HCT116 (cell line): Measurements from ENCODE around the gene PLA2G4C. TPM values are rescaled to one million over a fixed set of nuclear protein-coding genes. Genes with fewer than 3 reads are reported as not detected.

Experiments used
- ATAC-seq: fragments of 200-7000 bp; cut with Tn5 transposase; 2 replicates; pipeline ENCODE4 v1.9.1; 2020; ENCODE audit warnings: mild to moderate bottlenecking, moderate library complexity
- BruUV-seq: library from RNA; stranded (reverse); fragments of 400-500 nt; replicated peaks from 2 replicates; lab custom pipeline; 2021; lab: Mats Ljungman, UMichigan
- CTCF ChIA-PET: fragments of 300-600 bp; sonication (Branson Sonifier 250); formaldehyde crosslinking; loops from one replicate; lab custom pipeline; 2021; ENCODE audit warnings: antibody characterized with exemption; lab: Charles Lee
- POLR2A ChIA-PET: fragments of 300-600, 350-600 bp; sonication (Branson Sonifier 250); formaldehyde crosslinking; loops from one replicate; lab custom pipeline; 2021; ENCODE audit warnings: antibody characterized with exemption; lab: Charles Lee
- RAD21 ChIA-PET, 2 experiments: fragments of 300-600 bp; sonication (Branson Sonifier 250); formaldehyde crosslinking; loops; one replicate each; lab custom pipeline; 2023; ENCODE audit warnings: low total read pairs in 2 of 2; ENCODE audit not compliant: uncharacterized antibody in 2 of 2, unreplicated experiment in 2 of 2, low non-redundant PET in 1 of 2; lab: Charles Lee
- DNase-seq: peaks from one replicate; pipeline ENCODE4 v3.0.0-alpha.2; 2010; ENCODE audit warnings: low read depth, low spot score
- H2AFZ ChIP-seq: fragments of 200-600 bp; shearing (Covaris generic), sonication (generic); 2 replicates; pipeline ENCODE4 v1.6.1; 2017; ENCODE audit warnings: low read depth, mixed run types, mixed read lengths, antibody characterized with exemption, low read length; ENCODE audit not compliant: poor library complexity, severe bottlenecking
- H3K27ac ChIP-seq: 2 replicates; pipeline ENCODE4 v1.5.1; 2012; ENCODE audit warnings: low read depth, low read length
- H3K27me3 ChIP-seq: fragments of 200-600 bp; sonication (generic); 2 replicates; pipeline ENCODE4 v1.6.1; 2016; ENCODE audit warnings: mixed run types, low read length, mixed read lengths; ENCODE audit not compliant: insufficient read depth
- H3K36me3 ChIP-seq, 2 experiments: fragments of 200-500 bp in 1 of 2; fragments of 200-600 bp in 1 of 2; sonication (Bioruptor generic) in 1 of 2; sonication (generic) in 1 of 2; 2 replicates each; pipeline versions ENCODE4 v1.5.1 to v1.6.1; 2014 to 2016; ENCODE audit warnings: low read length in 2 of 2, inconsistent platforms in 1 of 2, mixed read lengths in 1 of 2, mixed run types in 1 of 2; ENCODE audit not compliant: insufficient read depth in 2 of 2, control insufficient read depth in 1 of 2
- H3K4me1 ChIP-seq, 2 experiments: fragments of 200-600 bp in 1 of 2; sonication (generic) in 1 of 2; 2 replicates each; pipeline versions ENCODE4 v1.5.1 to v1.6.1; 2012 to 2017; ENCODE audit warnings: low read length in 2 of 2, inconsistent platforms in 1 of 2, mild to moderate bottlenecking in 1 of 2, mixed read lengths in 1 of 2, mixed run types in 1 of 2, moderate library complexity in 1 of 2; ENCODE audit not compliant: insufficient read depth in 2 of 2, control insufficient read depth in 1 of 2
- H3K4me2 ChIP-seq: fragments of 200-600 bp; sonication (generic); 2 replicates; pipeline ENCODE4 v1.6.1; 2017; ENCODE audit warnings: mixed run types, low read length, mixed read lengths
- H3K4me3 ChIP-seq, 2 experiments: fragments of 200-600 bp in 1 of 2; sonication (generic) in 1 of 2; replicated peaks in 1 of 2; 2 replicates each; pipeline ENCODE4 v1.5.1; 2011 to 2016; ENCODE audit warnings: low read length in 2 of 2, control low read depth in 1 of 2, low read depth in 1 of 2, mild to moderate bottlenecking in 1 of 2, mixed read lengths in 1 of 2, mixed run types in 1 of 2
- H3K79me2 ChIP-seq: fragments of 200-600 bp; sonication (generic); 2 replicates; pipeline ENCODE4 v1.6.1; 2017; ENCODE audit warnings: mild to moderate bottlenecking, mixed run types, low read length, moderate library complexity, mixed read lengths; ENCODE audit not compliant: insufficient read depth
- H3K9ac ChIP-seq: fragments of 200-600 bp; sonication (generic); 2 replicates; pipeline ENCODE4 v1.6.1; 2016; ENCODE audit warnings: low read length, mixed read lengths
- H3K9me2 ChIP-seq: fragments of 200-600 bp; sonication (generic), shearing (Covaris generic); 2 replicates; pipeline ENCODE4 v1.6.1; 2017; ENCODE audit warnings: mixed run types, mild to moderate bottlenecking, moderate library complexity; ENCODE audit not compliant: insufficient read depth
- H3K9me3 ChIP-seq, 2 experiments: fragments of 200-500 bp in 1 of 2; fragments of 200-600 bp in 1 of 2; sonication (Bioruptor generic) in 1 of 2; sonication (generic) in 1 of 2; 2 replicates each; pipeline ENCODE4 v1.6.1; 2014 to 2017; ENCODE audit warnings: low read length in 2 of 2, mixed read lengths in 2 of 2, inconsistent platforms in 1 of 2, low read depth in 1 of 2, mild to moderate bottlenecking in 1 of 2, mixed run types in 1 of 2, moderate library complexity in 1 of 2; ENCODE audit not compliant: control insufficient read depth in 1 of 2, insufficient read depth in 1 of 2
- H4K20me1 ChIP-seq: fragments of 200-600 bp; sonication (generic), shearing (Covaris generic); 2 replicates; pipeline ENCODE4 v1.6.1; 2017; ENCODE audit warnings: mixed run types, mild to moderate bottlenecking, moderate library complexity; ENCODE audit not compliant: insufficient read depth
- CBX3 ChIP-seq: IDR thresholded peaks from 2 replicates; pipeline ENCODE4 v1.6.1; 2012; ENCODE audit warnings: low read depth
- CEBPB ChIP-seq: IDR thresholded peaks from 2 replicates; pipeline ENCODE4 v1.6.1; 2012; ENCODE audit warnings: low read depth
- EZH2 ChIP-seq: fragments of 200-600 bp; sonication (generic); IDR thresholded peaks from 2 replicates; pipeline ENCODE4 v1.6.1; 2017; ENCODE audit warnings: antibody characterized with exemption, mixed run types
- FOSL1 ChIP-seq: IDR thresholded peaks from 2 replicates; pipeline ENCODE4 v1.6.1; 2012; ENCODE audit warnings: low read depth
- JUND ChIP-seq: IDR thresholded peaks from 2 replicates; pipeline ENCODE4 v1.6.1; 2012
- SIN3A ChIP-seq: IDR thresholded peaks from 2 replicates; pipeline ENCODE4 v1.6.1; 2012; ENCODE audit warnings: low read depth
- TCF7L2 ChIP-seq: IDR thresholded peaks from 2 replicates; pipeline ENCODE4 v1.7.0; 2011; ENCODE audit warnings: borderline replicate concordance, inconsistent platforms; ENCODE audit not compliant: insufficient read depth, insufficient read length; ENCODE audit errors: extremely low read depth
- YY1 ChIP-seq: IDR thresholded peaks from 2 replicates; pipeline ENCODE4 v1.6.1; 2011; ENCODE audit warnings: low read length, low read depth, moderate library complexity, mild to moderate bottlenecking; ENCODE audit not compliant: insufficient replicate concordance; ENCODE audit errors: extremely low read depth
- ZFX ChIP-seq: fragments of 450-650 bp; IDR thresholded peaks from 2 replicates; pipeline ENCODE4 v1.6.1; 2017
- intact Hi-C: fragments of 100-400 bp; cut with micrococcal nuclease; formaldehyde crosslinking; loops from 2 replicates; pipeline ENCODE4 v1.10.0; 2022
- total RNA-seq: library from RNA; stranded (reverse); gene quantifications from one replicate; pipeline ENCODE4 v1.2.1, GENCODE V29; 2021; ENCODE audit not compliant: unreplicated experiment
- TF ChIP-seq, protein P1 (sequence below), 3 experiments: fragments of 200-600 bp in 1 of 3; sonication (generic) in 1 of 3; IDR thresholded peaks in 2 of 3; conservative IDR thresholded peaks in 1 of 3; 2 replicates each; pipeline ENCODE4 v1.5.1; 2012 to 2017; ENCODE audit warnings: low read depth in 2 of 3, low read length in 2 of 3, antibody characterized with exemption in 1 of 3, borderline replicate concordance in 1 of 3, control low read depth in 1 of 3, mild to moderate bottlenecking in 1 of 3, mixed read lengths in 1 of 3, mixed run types in 1 of 3, moderate library complexity in 1 of 3; ENCODE audit not compliant: insufficient read depth in 1 of 3
- TF ChIP-seq, protein P2 (sequence below): IDR thresholded peaks from 2 replicates; pipeline ENCODE4 v1.6.1; 2012
- TF ChIP-seq, protein P3 (sequence below): IDR thresholded peaks from 2 replicates; pipeline ENCODE4 v1.6.1; 2012; ENCODE audit warnings: low read depth

The PLA2G4C gene
- total RNA-seq, 1 experiment from 2014 or later, result 1.7 TPM

DNA sequence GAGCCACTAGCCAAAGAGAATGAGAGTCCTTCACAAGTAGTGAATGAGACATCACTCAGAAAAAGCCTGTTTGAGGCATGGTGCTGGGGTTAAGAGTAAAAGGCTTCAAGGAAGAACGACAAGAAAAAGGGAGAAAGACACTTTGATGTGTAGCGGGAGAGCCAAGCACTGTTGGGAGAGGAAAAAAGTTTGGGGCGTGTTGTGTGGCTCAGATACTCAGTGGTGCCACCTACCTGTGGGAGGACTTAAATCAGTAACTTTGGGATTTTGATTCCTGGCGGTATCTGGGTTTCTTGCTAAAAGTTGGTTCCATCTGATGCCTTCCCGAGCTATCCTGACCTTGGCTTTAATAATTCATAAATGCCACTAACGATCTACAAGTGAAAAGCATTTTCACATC, 103.9 kb downstream of the PLA2G4C start:
- POLR2A ChIA-PET, result no interaction called here
- Histone ChIP-seq H3K4me3 (no peak overlapping the region), H2AFZ (peak overlapping the region; percentile 92), H3K27me3 (no peaks in the 10 kb centered on the region), H3K27ac (no peak overlapping the region), H4K20me1 (no peaks in the 10 kb centered on the region), H3K9ac (no peak overlapping the region), H3K4me1 (peaks cover 0 to 5% of the 10 kb centered on the region in 2 experiments; a peak in 1 of 4 replicates), H3K4me2 (peak overlapping the region; percentile 26; the same call in 1 of the 2 replicates), H3K9me2 (no peaks in the 10 kb centered on the region), H3K36me3 (no peaks in the 10 kb centered on the region), H3K79me2 (no peaks in the 10 kb centered on the region), H3K9me3 (no peaks in the 10 kb centered on the region; a peak in 1 of 4 replicates)
- DNase-seq, result peak; percentile 32
- CTCF ChIA-PET, result no interaction called here
- no TSS peak for BruUV-seq
- intact Hi-C loops, result no loop called here
- TF ChIP-seq, protein P1, sequence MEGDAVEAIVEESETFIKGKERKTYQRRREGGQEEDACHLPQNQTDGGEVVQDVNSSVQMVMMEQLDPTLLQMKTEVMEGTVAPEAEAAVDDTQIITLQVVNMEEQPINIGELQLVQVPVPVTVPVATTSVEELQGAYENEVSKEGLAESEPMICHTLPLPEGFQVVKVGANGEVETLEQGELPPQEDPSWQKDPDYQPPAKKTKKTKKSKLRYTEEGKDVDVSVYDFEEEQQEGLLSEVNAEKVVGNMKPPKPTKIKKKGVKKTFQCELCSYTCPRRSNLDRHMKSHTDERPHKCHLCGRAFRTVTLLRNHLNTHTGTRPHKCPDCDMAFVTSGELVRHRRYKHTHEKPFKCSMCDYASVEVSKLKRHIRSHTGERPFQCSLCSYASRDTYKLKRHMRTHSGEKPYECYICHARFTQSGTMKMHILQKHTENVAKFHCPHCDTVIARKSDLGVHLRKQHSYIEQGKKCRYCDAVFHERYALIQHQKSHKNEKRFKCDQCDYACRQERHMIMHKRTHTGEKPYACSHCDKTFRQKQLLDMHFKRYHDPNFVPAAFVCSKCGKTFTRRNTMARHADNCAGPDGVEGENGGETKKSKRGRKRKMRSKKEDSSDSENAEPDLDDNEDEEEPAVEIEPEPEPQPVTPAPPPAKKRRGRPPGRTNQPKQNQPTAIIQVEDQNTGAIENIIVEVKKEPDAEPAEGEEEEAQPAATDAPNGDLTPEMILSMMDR (IDR thresholded peaks at IDR 0.05 in 2 of 3, conservative IDR thresholded peaks at IDR 0.05 in 1 of 3; ENCODE audit: borderline replicate concordance in 1 of 3, insufficient read depth in 1 of 3, low read depth in 2 of 3, low read length in 2 of 3), result peak in 2 of 3 experiments; percentile 50 to 60; a peak in 4 of 6 replicates
- no peak for TF ChIP-seq FOSL1
- RAD21 ChIA-PET, result no interaction called here
- ATAC-seq, result peak; percentile 52

DNA sequence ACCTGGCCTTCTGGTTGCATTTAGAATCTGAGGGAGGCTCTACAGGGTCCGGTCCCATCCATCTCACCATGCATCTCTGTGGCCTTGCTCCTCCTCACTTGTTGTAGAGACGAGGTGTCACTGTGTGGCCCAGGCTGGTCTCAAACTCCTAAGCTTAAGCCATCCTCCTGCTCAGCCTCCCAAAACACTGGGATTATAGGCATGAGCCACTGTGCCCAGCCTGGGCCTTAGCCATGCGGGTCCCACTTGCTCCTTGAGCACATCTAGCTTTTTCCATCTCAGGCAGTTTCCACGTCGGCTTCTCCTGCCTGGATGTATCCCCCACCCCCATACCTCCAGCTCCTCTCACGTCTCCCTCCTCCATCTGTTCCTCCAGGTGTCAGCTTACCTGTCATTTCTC, 106.4 kb downstream of the PLA2G4C start:
- ATAC-seq (no peak), DNase-seq (no peak)
- ChIA-PET POLR2A (no interaction called here), RAD21 (no interaction called here), CTCF (no interaction called here)
- no peak overlapping the region for H3K4me2 ChIP-seq
- H3K4me1 ChIP-seq, result no peaks in the 10 kb centered on the region
- H3K27ac ChIP-seq, result no peak overlapping the region
- BruUV-seq, result no TSS peak
- H3K9me3 ChIP-seq, result no peaks in the 10 kb centered on the region
- H2AFZ ChIP-seq, result no peak overlapping the region
- no peaks in the 10 kb centered on the region for H4K20me1 ChIP-seq
- no peaks in the 10 kb centered on the region for H3K27me3 ChIP-seq
- no peaks in the 10 kb centered on the region for H3K79me2 ChIP-seq
- no peaks in the 10 kb centered on the region for H3K36me3 ChIP-seq
- intact Hi-C loops, result no loop called here
- H3K9ac ChIP-seq, result no peak overlapping the region
- H3K4me3 ChIP-seq, result no peak overlapping the region
- no peaks in the 10 kb centered on the region for H3K9me2 ChIP-seq
- TF ChIP-seq CEBPB (no peak), JUND (no peak), ZFX (no peak), SIN3A (no peak), CBX3 (no peak), EZH2 (no peak), YY1 (no peak), TCF7L2 (no peak)
- TF ChIP-seq, protein P2, sequence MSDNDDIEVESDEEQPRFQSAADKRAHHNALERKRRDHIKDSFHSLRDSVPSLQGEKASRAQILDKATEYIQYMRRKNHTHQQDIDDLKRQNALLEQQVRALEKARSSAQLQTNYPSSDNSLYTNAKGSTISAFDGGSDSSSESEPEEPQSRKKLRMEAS, result no peak
- TF ChIP-seq, protein P1 (IDR thresholded peaks at IDR 0.05 in 2 of 3, conservative IDR thresholded peaks at IDR 0.05 in 1 of 3; ENCODE audit: borderline replicate concordance in 1 of 3, insufficient read depth in 1 of 3, low read depth in 2 of 3, low read length in 2 of 3), result no peak
- TF ChIP-seq, protein P3, sequence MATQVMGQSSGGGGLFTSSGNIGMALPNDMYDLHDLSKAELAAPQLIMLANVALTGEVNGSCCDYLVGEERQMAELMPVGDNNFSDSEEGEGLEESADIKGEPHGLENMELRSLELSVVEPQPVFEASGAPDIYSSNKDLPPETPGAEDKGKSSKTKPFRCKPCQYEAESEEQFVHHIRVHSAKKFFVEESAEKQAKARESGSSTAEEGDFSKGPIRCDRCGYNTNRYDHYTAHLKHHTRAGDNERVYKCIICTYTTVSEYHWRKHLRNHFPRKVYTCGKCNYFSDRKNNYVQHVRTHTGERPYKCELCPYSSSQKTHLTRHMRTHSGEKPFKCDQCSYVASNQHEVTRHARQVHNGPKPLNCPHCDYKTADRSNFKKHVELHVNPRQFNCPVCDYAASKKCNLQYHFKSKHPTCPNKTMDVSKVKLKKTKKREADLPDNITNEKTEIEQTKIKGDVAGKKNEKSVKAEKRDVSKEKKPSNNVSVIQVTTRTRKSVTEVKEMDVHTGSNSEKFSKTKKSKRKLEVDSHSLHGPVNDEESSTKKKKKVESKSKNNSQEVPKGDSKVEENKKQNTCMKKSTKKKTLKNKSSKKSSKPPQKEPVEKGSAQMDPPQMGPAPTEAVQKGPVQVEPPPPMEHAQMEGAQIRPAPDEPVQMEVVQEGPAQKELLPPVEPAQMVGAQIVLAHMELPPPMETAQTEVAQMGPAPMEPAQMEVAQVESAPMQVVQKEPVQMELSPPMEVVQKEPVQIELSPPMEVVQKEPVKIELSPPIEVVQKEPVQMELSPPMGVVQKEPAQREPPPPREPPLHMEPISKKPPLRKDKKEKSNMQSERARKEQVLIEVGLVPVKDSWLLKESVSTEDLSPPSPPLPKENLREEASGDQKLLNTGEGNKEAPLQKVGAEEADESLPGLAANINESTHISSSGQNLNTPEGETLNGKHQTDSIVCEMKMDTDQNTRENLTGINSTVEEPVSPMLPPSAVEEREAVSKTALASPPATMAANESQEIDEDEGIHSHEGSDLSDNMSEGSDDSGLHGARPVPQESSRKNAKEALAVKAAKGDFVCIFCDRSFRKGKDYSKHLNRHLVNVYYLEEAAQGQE, result no peak
